ENCODE results near the gene EXOC7. TPM values are rescaled to one million over a fixed set of nuclear protein-coding genes. Genes with fewer than 3 reads are reported as not detected.

Gene EXOC7
- polyA plus RNA-seq, 3 donors: 30.7 to 86.5 (median 42.4) TPM

DNA sequence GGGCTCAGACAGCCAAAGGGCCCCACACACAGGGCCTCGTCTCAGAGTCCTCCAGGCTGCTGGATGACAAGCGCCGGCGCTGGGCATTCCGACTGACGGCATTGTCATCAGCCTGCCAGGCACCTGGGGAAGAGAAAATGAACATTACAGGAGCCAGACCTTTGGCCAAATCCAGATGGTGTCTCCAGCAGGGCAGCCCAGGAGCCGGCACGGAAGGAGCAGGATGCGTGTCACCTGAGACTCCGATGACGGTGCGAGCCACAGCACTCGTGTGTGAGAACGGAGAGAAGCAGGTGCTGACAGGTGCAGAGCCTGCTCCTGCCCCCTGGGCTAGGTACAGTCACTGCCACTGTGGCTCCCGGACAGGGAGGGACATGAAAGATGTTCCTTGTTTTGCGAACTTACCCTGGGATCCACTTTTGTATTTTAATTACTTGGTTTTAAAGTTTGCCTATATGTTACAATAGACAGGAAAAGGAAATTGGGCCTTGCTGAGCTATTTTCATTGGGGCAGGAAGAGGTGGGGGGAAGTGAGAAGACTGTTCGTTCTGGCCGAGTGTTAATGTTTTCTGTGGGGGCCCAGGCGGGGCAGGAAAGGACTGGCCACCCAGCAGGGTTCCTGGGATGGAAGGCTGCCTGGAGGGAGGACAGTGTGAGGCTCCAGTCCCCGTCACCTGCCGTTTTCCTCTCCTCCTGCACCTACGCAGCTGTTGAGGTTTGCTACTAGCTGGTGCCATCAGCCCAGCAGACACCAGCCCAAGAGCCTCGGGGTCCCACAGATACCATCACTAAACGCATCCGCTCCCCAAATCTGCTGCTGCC, 41.9 kb upstream of the EXOC7 start:
- no peak overlapping the region for H3K27ac ChIP-seq (ENCODE audit: low read depth in 1 of 2, low read length in 2 of 2)
- peak overlapping the region; percentile 41 for H3K9ac ChIP-seq (ENCODE audit: insufficient read depth, low read length, poor library complexity, severe bottlenecking)
- 30% methylated on average over 21 of the region's 25 CpGs for WGBS (ENCODE audit: insufficient coverage)
- H3K36me3 ChIP-seq (replicated peaks in 1 of 2; ENCODE audit: control insufficient read depth in 1 of 2, insufficient read depth in 2 of 2, low read length in 2 of 2): no peaks in the 10 kb centered on the region
- Mint-ChIP-seq H3K4me3 (peak overlapping the region; percentile 34 to 85), H3K27me3 (ENCODE audit: low read depth in 3 of 3) (peaks cover 14 to 27% (median 22%) of the 10 kb centered on the region in 3 donors), H3K9me3 (peaks cover 0 to 3% (median 0%) of the 10 kb centered on the region in 7 donors), H3K4me1 (peaks cover 54% of the 10 kb centered on the region), H3K27ac (peak overlapping the region in 2 of 7 donors; percentile 20 to 65), H3K36me3 (peaks cover 0 to 6% of the 10 kb centered on the region in 2 donors)
- H3K4me2 ChIP-seq (replicated peaks; ENCODE audit: extremely low read depth, low read length, poor library complexity, severe bottlenecking): peak overlapping the region; percentile 64
- no peaks in the 10 kb centered on the region for H3K79me2 ChIP-seq (ENCODE audit: insufficient read depth, low read length)
- no peaks in the 10 kb centered on the region for H4K20me1 ChIP-seq (ENCODE audit: insufficient read depth, low read length)
- H3K4me3 ChIP-seq (replicated peaks in 1 of 3; ENCODE audit: low read depth in 2 of 3, low read length in 3 of 3): peak overlapping the region in 1 of 3 experiments; percentile 61
- H3K9me3 ChIP-seq (replicated peaks in 1 of 2; ENCODE audit: control insufficient read depth in 1 of 2, insufficient read depth in 1 of 2, low read length in 2 of 2): no peaks in the 10 kb centered on the region
- TF ChIP-seq, protein P1, sequence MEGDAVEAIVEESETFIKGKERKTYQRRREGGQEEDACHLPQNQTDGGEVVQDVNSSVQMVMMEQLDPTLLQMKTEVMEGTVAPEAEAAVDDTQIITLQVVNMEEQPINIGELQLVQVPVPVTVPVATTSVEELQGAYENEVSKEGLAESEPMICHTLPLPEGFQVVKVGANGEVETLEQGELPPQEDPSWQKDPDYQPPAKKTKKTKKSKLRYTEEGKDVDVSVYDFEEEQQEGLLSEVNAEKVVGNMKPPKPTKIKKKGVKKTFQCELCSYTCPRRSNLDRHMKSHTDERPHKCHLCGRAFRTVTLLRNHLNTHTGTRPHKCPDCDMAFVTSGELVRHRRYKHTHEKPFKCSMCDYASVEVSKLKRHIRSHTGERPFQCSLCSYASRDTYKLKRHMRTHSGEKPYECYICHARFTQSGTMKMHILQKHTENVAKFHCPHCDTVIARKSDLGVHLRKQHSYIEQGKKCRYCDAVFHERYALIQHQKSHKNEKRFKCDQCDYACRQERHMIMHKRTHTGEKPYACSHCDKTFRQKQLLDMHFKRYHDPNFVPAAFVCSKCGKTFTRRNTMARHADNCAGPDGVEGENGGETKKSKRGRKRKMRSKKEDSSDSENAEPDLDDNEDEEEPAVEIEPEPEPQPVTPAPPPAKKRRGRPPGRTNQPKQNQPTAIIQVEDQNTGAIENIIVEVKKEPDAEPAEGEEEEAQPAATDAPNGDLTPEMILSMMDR (IDR thresholded peaks at IDR 0.05): no peak
- peak overlapping the region; percentile 79 for H2AFZ ChIP-seq (ENCODE audit: insufficient read depth, low read depth, low read length, poor library complexity, severe bottlenecking)
- peak in 1 of 3 donors; percentile 13 for DNase-seq
- peaks cover 5 to 17% of the 10 kb centered on the region in 2 donors for H3K27me3 ChIP-seq (ENCODE audit: control insufficient read depth in 2 of 2, insufficient read depth in 2 of 2, low read length in 2 of 2)
- H3K4me1 ChIP-seq (ENCODE audit: control insufficient read depth in 1 of 2, insufficient read depth in 2 of 2, low read length in 2 of 2): peaks cover 47 to 53% of the 10 kb centered on the region in 2 donors
- intact Hi-C loops (cut with micrococcal nuclease): no loop called here

DNA sequence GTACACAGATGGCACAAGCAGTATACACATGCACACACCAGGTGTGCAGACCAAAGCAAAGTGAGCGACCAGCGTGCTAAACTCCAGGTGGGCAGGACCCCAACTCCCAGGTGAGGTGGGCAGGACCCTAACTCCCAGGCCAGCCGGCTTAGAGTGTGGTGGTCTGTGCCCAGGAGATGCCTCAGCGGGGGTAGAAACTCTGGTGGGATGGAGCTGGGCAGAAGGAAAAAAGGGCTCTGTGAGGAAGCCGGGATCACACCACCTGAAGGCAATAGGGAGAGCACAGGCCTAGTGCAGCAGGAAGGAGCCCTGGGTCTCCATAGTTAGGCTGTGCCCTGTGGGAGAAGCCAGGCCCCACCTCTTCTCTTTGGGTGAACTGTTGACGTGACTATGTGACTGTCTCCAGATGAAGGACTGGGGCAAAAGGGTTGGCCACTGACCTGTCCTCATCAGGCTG, 39.0 kb upstream of the EXOC7 start:
- peaks cover 0 to 7% of the 10 kb centered on the region in 2 donors for H3K9me3 ChIP-seq (replicated peaks in 1 of 2; ENCODE audit: control insufficient read depth in 1 of 2, insufficient read depth in 1 of 2, low read length in 2 of 2)
- TF ChIP-seq, protein P1 (IDR thresholded peaks at IDR 0.05): no peak
- Mint-ChIP-seq H3K4me1 (peaks cover 59% of the 10 kb centered on the region), H3K4me3 (peak overlapping the region in 1 of 2 donors; percentile 63), H3K9me3 (peaks cover 0 to 10% (median 3%) of the 10 kb centered on the region in 7 donors), H3K27me3 (ENCODE audit: low read depth in 3 of 3) (peaks cover 24 to 49% (median 44%) of the 10 kb centered on the region in 3 donors), H3K36me3 (peaks cover 0 to 10% of the 10 kb centered on the region in 2 donors), H3K27ac (peak overlapping the region in 3 of 7 donors; percentile 28 to 52 (median 41))
- no peak overlapping the region for H3K9ac ChIP-seq (ENCODE audit: insufficient read depth, low read length, poor library complexity, severe bottlenecking)
- H2AFZ ChIP-seq (ENCODE audit: insufficient read depth, low read depth, low read length, poor library complexity, severe bottlenecking): no peak overlapping the region
- DNase-seq: no peak
- H3K4me1 ChIP-seq (ENCODE audit: control insufficient read depth in 1 of 2, insufficient read depth in 2 of 2, low read length in 2 of 2): peaks cover 52 to 60% of the 10 kb centered on the region in 2 donors
- no peak overlapping the region for H3K4me2 ChIP-seq (replicated peaks; ENCODE audit: extremely low read depth, low read length, poor library complexity, severe bottlenecking)
- H3K27me3 ChIP-seq (ENCODE audit: control insufficient read depth in 2 of 2, insufficient read depth in 2 of 2, low read length in 2 of 2): peaks cover 15 to 38% of the 10 kb centered on the region in 2 donors
- H4K20me1 ChIP-seq (ENCODE audit: insufficient read depth, low read length): no peaks in the 10 kb centered on the region
- intact Hi-C loops (cut with micrococcal nuclease): no loop called here
- no peaks in the 10 kb centered on the region for H3K79me2 ChIP-seq (ENCODE audit: insufficient read depth, low read length)
- no peaks in the 10 kb centered on the region for H3K36me3 ChIP-seq (replicated peaks in 1 of 2; ENCODE audit: control insufficient read depth in 1 of 2, insufficient read depth in 2 of 2, low read length in 2 of 2)
- no peak overlapping the region for H3K27ac ChIP-seq (ENCODE audit: low read depth in 1 of 2, low read length in 2 of 2)
- no peak overlapping the region for H3K4me3 ChIP-seq (replicated peaks in 1 of 3; ENCODE audit: low read depth in 2 of 3, low read length in 3 of 3)
- 100% methylated on average over 3 of the region's 6 CpGs for WGBS (ENCODE audit: insufficient coverage)
